Epithelial cell of esophagus (primary cell): ENCODE results near the gene GABBR2.

ENCODE experiments used
- DNase-seq: peaks from one replicate; pipeline ENCODE4 v3.0.0; 2010; ENCODE audit warnings: low read depth
- H3K4me3 ChIP-seq: 2 replicates; pipeline ENCODE4 v1.5.1; 2011; ENCODE audit warnings: mild to moderate bottlenecking, low read length, control low read depth
- CTCF ChIP-seq: IDR thresholded peaks from 2 replicates; pipeline ENCODE4 v1.5.1; 2011; ENCODE audit warnings: low read depth, mild to moderate bottlenecking, low read length, control low read depth, inconsistent platforms; ENCODE audit not compliant: insufficient read depth; ENCODE audit errors: missing control alignments

The GABBR2 gene

GRCh38 chr9:98450496-98450895 lies 258.2 kb downstream of the GABBR2 start:
- no peak for TF ChIP-seq CTCF
- peak; percentile 28 for DNase-seq
- no peak overlapping the region for H3K4me3 ChIP-seq

- H3K4me3 ChIP-seq: no peak overlapping the region
- TF ChIP-seq CTCF: no peak
- no peak for DNase-seq
These were observed 258.9 kb downstream of the GABBR2 start for GRCh38 chr9:98449871-98450270.

GRCh38 chr9:98445576-98445975 lies 263.2 kb downstream of the GABBR2 start:
- DNase-seq: no peak
- H3K4me3 ChIP-seq: no peak overlapping the region
- no peak for TF ChIP-seq CTCF

GRCh38 chr9:98444601-98445000 lies 264.1 kb downstream of the GABBR2 start:
- no peak overlapping the region for H3K4me3 ChIP-seq
- no peak for TF ChIP-seq CTCF
- no peak for DNase-seq

- H3K4me3 ChIP-seq: no peak overlapping the region
- no peak for DNase-seq
- TF ChIP-seq CTCF: no peak
These were observed 266.2 kb downstream of the GABBR2 start for GRCh38 chr9:98442541-98442940.

GRCh38 chr9:98442114-98442513 lies 266.6 kb downstream of the GABBR2 start:
- DNase-seq: no peak
- no peak overlapping the region for H3K4me3 ChIP-seq
- no peak for TF ChIP-seq CTCF

- no peak for TF ChIP-seq CTCF
- no peak for DNase-seq
- H3K4me3 ChIP-seq: no peak overlapping the region
These were observed 270.1 kb downstream of the GABBR2 start for GRCh38 chr9:98438666-98439065.
